GM18868 (cell line): ENCODE measurements around the gene TARBP2.
A peak's percentile ranks its signal among the peaks of the same experiment; 100 is the strongest.
"Not testable (repeated sequence)": the region's sequence is repeated elsewhere in the genome, so short reads cannot be mapped to it uniquely, and the experiment has no call there.

ENCODE experiments used
- ATAC-seq: cut with Tn5 transposase; IDR thresholded peaks from one replicate; pipeline ENCODE4 v1.9.1; 2021; ENCODE audit warnings: mild to moderate bottlenecking, moderate library complexity; ENCODE audit not compliant: unreplicated experiment

TARBP2 gene

GRCh38 chr12:53510181-53510812 lies 9.2 kb downstream of the TARBP2 start:
- no peak for ATAC-seq

- ATAC-seq: no peak
Measured at GRCh38 chr12:53513712-53514410, 12.8 kb downstream of the TARBP2 start.

- no peak for ATAC-seq
Measured at GRCh38 chr12:53514628-53515290, 13.7 kb downstream of the TARBP2 start.

- no peak for ATAC-seq
Measured at GRCh38 chr12:53515291-53515680, 14.2 kb downstream of the TARBP2 start.

GRCh38 chr12:53516758-53517455 lies 15.8 kb downstream of the TARBP2 start:
- ATAC-seq: no peak

- no peak for ATAC-seq
Measured at GRCh38 chr12:53518381-53518780, 17.3 kb downstream of the TARBP2 start.

- ATAC-seq: no peak
Measured at GRCh38 chr12:53523131-53523530, 22.0 kb downstream of the TARBP2 start.

GRCh38 chr12:53524476-53524875 lies 23.4 kb downstream of the TARBP2 start:
- no peak for ATAC-seq

- ATAC-seq: no peak
Measured at GRCh38 chr12:53530061-53530460, 29.0 kb downstream of the TARBP2 start.

- no peak for ATAC-seq
Measured at GRCh38 chr12:53530920-53531319, 29.8 kb downstream of the TARBP2 start.

- no peak for ATAC-seq
Measured at GRCh38 chr12:53532021-53532420, 30.9 kb downstream of the TARBP2 start.

GRCh38 chr12:53532524-53533445 lies 31.7 kb downstream of the TARBP2 start:
- ATAC-seq: no peak

- ATAC-seq: no peak
Measured at GRCh38 chr12:53533471-53533870, 32.4 kb downstream of the TARBP2 start.

GRCh38 chr12:53536962-53537361 lies 35.9 kb downstream of the TARBP2 start:
- ATAC-seq: no peak

GRCh38 chr12:53538209-53538689 lies 37.2 kb downstream of the TARBP2 start:
- ATAC-seq: no peak

GRCh38 chr12:53539526-53539925 lies 38.4 kb downstream of the TARBP2 start:
- ATAC-seq: no peak

GRCh38 chr12:53543539-53543938 lies 42.5 kb downstream of the TARBP2 start:
- ATAC-seq: peak; percentile 87

- ATAC-seq: not testable (repeated sequence)
Measured at GRCh38 chr12:53548354-53548753, 47.3 kb downstream of the TARBP2 start.

- ATAC-seq: not testable (repeated sequence)
Measured at GRCh38 chr12:53550131-53550530, 49.0 kb downstream of the TARBP2 start.

GRCh38 chr12:53550595-53550994 lies 49.5 kb downstream of the TARBP2 start:
- no peak for ATAC-seq
